ENCODE measurements around the gene PRDX3.
A peak's percentile ranks its signal among the peaks of the same experiment; 100 is the strongest.
"Not testable (repeated sequence)": the region's sequence is repeated elsewhere in the genome, so short reads cannot be mapped to it uniquely, and the experiment has no call there.

Gene PRDX3

GRCh38 chr10:119161680-119162451 is 16.7 kb downstream of the PRDX3 start:
- DNase-seq, result no peak

GRCh38 chr10:119159332-119159731 is 19.3 kb downstream of the PRDX3 start:
- DNase-seq, result no peak

GRCh38 chr10:119153661-119154060 is 25.0 kb downstream of the PRDX3 start:
- no peak for DNase-seq

GRCh38 chr10:119153041-119153440 is 25.6 kb downstream of the PRDX3 start:
- no peak for DNase-seq

- not testable (repeated sequence) for DNase-seq
These were observed 27.0 kb downstream of the PRDX3 start for GRCh38 chr10:119151601-119152000.

GRCh38 chr10:119149729-119150128 is 28.9 kb downstream of the PRDX3 start:
- no peak for DNase-seq

GRCh38 chr10:119149157-119149556 is 29.5 kb downstream of the PRDX3 start:
- DNase-seq, result no peak

GRCh38 chr10:119143657-119144056 is 35.0 kb downstream of the PRDX3 start:
- no peak for DNase-seq

GRCh38 chr10:119140603-119141245 is 37.9 kb downstream of the PRDX3 start:
- no peak for DNase-seq

GRCh38 chr10:119139464-119140067 is 39.0 kb downstream of the PRDX3 start:
- peak; percentile 44 for DNase-seq

- no peak for DNase-seq
These were observed 40.0 kb downstream of the PRDX3 start for GRCh38 chr10:119138346-119139306.

GRCh38 chr10:119137878-119138277 is 40.7 kb downstream of the PRDX3 start:
- DNase-seq, result not testable (repeated sequence)

- DNase-seq, result no peak
These were observed 42.5 kb downstream of the PRDX3 start for GRCh38 chr10:119136084-119136483.

- no peak for DNase-seq
These were observed 43.1 kb downstream of the PRDX3 start for GRCh38 chr10:119135513-119135881.

- DNase-seq, result peak; percentile 43
These were observed 44.7 kb downstream of the PRDX3 start for GRCh38 chr10:119133949-119134348.

- no peak for DNase-seq
These were observed 45.9 kb downstream of the PRDX3 start for GRCh38 chr10:119132521-119133345.

GRCh38 chr10:119131512-119132240 is 46.9 kb downstream of the PRDX3 start:
- DNase-seq, result peak; percentile 48

GRCh38 chr10:119129721-119130120 is 48.9 kb downstream of the PRDX3 start:
- no peak for DNase-seq

GRCh38 chr10:119125942-119126341 is 52.7 kb downstream of the PRDX3 start:
- DNase-seq, result no peak

GRCh38 chr10:119120875-119121274 is 57.7 kb downstream of the PRDX3 start:
- DNase-seq, result no peak

- no peak for DNase-seq
These were observed 58.2 kb downstream of the PRDX3 start for GRCh38 chr10:119120413-119120867.

Measured in activated CD4-positive, CD25-positive, alpha-beta regulatory T cell treated with anti-CD3 and anti-CD28 coated beads, Interleukin-2, amount 50 U/mL, for 72 hours (primary cell).